ENCODE data around the gene OS9.
"Not testable (repeated sequence)": the region's sequence is repeated elsewhere in the genome, so short reads cannot be mapped to it uniquely, and the experiment has no call there.

OS9 gene

GRCh38 chr12:57657744-57658143 lies 36.2 kb upstream of the OS9 start:
- no peak for DNase-seq
- Histone ChIP-seq H3K36me3 (no peaks in the 10 kb centered on the region), H3K4me3 (no peak overlapping the region), H3K27me3 (peaks cover 0 to 7% of the 10 kb centered on the region in 2 donors), H3K9me3 (no peaks in the 10 kb centered on the region), H3K27ac (no peak overlapping the region), H3K4me1 (no peaks in the 10 kb centered on the region)
- no peak for TF ChIP-seq CTCF (IDR thresholded peaks at IDR 0.05)
- intact Hi-C loops (cut with DNase I; ENCODE audit: low total_unique reads) = no loop called here

GRCh38 chr12:57658890-57659289 lies 35.0 kb upstream of the OS9 start:
- intact Hi-C loops (cut with DNase I; ENCODE audit: low total_unique reads) = no loop called here
- H3K27me3 ChIP-seq = peaks cover 0 to 7% of the 10 kb centered on the region in 2 donors
- no peak for TF ChIP-seq CTCF (IDR thresholded peaks at IDR 0.05)
- no peaks in the 10 kb centered on the region for H3K4me1 ChIP-seq
- no peaks in the 10 kb centered on the region for H3K9me3 ChIP-seq
- no peak overlapping the region for H3K27ac ChIP-seq
- H3K36me3 ChIP-seq = no peaks in the 10 kb centered on the region
- no peak overlapping the region for H3K4me3 ChIP-seq
- DNase-seq = no peak

GRCh38 chr12:57661376-57661775 lies 32.6 kb upstream of the OS9 start:
- intact Hi-C loops (cut with DNase I; ENCODE audit: low total_unique reads) = no loop called here
- no peaks in the 10 kb centered on the region for H3K27me3 ChIP-seq
- no peak for DNase-seq
- no peaks in the 10 kb centered on the region for H3K9me3 ChIP-seq
- H3K36me3 ChIP-seq = no peaks in the 10 kb centered on the region
- TF ChIP-seq CTCF (IDR thresholded peaks at IDR 0.05) = no peak
- no peak overlapping the region for H3K27ac ChIP-seq
- H3K4me1 ChIP-seq = no peaks in the 10 kb centered on the region
- H3K4me3 ChIP-seq = no peak overlapping the region

GRCh38 chr12:57665066-57665820 lies 28.7 kb upstream of the OS9 start:
- H3K27me3 ChIP-seq; H3K4me1 ChIP-seq; H3K4me3 ChIP-seq; H3K9me3 ChIP-seq; H3K27ac ChIP-seq; intact Hi-C loops (cut with DNase I; ENCODE audit: low total_unique reads); DNase-seq; H3K36me3 ChIP-seq: not testable (repeated sequence)

GRCh38 chr12:57666897-57667296 lies 27.0 kb upstream of the OS9 start:
- Histone ChIP-seq H3K27ac (no peak overlapping the region), H3K9me3 (no peaks in the 10 kb centered on the region), H3K4me1 (no peaks in the 10 kb centered on the region), H3K27me3 (peaks cover 0 to 11% of the 10 kb centered on the region in 2 donors), H3K4me3 (no peak overlapping the region), H3K36me3 (no peaks in the 10 kb centered on the region)
- TF ChIP-seq CTCF (IDR thresholded peaks at IDR 0.05) = no peak
- no peak for DNase-seq
- intact Hi-C loops (cut with DNase I; ENCODE audit: low total_unique reads) = no loop called here

GRCh38 chr12:57669691-57670090 lies 24.2 kb upstream of the OS9 start:
- H3K4me1 ChIP-seq; H3K36me3 ChIP-seq; intact Hi-C loops (cut with DNase I; ENCODE audit: low total_unique reads); H3K27ac ChIP-seq; DNase-seq; H3K9me3 ChIP-seq; H3K4me3 ChIP-seq: not testable (repeated sequence)
- peaks cover 0 to 18% of the 10 kb centered on the region in 2 donors for H3K27me3 ChIP-seq

GRCh38 chr12:57671811-57672210 lies 22.1 kb upstream of the OS9 start:
- peaks cover 0 to 18% of the 10 kb centered on the region in 2 donors for H3K27me3 ChIP-seq
- H3K4me3 ChIP-seq; intact Hi-C loops (cut with DNase I; ENCODE audit: low total_unique reads); H3K36me3 ChIP-seq; DNase-seq; H3K9me3 ChIP-seq; H3K27ac ChIP-seq; H3K4me1 ChIP-seq: not testable (repeated sequence)
